Activated CD4-positive, CD25-positive, alpha-beta regulatory T cell treated with anti-CD3 and anti-CD28 coated beads, Interleukin-2, amount 50 U/mL, for 16 hours (primary cell): Measurements from ENCODE around the gene SEMA3A.

Experiments
- DNase-seq: peaks from one replicate; pipeline ENCODE4 v3.0.0-alpha.2; 2020; ENCODE audit warnings: low read depth, low spot score

The SEMA3A gene

DNA sequence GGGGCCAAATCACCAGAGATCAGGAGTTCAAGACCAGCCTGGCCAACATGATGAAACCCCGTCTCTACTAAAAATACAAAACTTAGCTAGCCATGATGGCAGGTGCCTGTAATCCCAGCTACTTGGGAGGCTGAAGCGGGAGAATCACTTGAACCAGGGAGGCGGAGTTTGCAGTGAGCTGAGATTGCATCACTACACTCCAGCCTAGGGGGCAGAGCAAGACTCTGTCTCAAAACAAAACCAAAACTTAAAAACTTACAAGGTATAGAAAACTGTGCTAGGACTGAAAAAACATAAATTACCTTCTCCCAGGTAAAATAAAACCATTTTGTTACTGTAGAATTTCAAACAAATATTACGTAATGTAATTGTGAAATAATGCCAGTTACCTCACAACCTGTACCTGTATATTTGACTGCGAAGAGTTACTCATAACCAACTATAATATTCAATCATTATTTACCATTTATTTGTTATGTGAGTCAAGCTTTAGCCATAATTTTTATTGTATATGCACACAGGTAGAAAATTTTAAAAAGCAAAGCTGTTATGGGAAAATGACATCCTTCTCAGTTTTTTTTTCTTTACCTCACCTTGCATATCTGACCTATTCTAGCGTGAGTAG lies 180.9 kb downstream of the SEMA3A start:
- DNase-seq = no peak

DNA sequence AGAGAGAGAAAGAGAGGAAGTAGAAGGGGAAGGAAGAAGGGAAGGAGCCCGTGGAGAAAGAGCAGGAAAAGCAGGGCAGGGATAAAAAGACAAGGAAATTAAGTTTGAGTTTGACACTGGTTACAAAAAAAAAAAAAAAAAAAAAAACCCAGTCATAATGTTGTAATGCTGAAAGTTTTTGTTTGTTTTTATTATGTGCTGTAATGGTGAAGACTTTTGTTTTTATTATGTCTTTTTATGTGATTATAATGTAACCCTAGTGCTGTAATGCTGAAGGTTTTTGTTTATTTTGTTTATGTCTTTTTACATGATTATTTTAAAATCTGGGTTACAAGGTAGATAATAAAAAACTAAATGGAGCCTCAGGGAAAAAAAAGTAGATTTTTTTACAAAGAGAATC lies 184.8 kb downstream of the SEMA3A start:
- DNase-seq = no peak

DNA sequence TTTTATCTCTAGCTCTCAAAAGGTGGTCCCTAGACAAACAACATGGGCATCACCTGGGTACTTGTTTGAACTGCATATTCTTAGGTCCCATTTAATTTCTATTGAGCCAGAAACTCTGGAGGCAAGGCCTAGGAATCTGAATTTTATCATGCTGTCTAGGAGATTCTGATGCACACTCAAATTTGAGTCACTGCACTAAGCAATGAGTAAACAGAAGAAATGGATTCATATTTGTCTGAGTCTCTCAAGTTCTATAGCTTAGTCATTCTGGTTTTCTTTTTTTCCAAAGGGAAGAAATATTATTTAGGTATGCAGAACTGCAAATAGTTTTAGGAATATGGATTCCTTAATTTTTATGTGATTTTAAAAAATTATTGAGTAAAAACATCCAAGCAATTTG lies 185.5 kb downstream of the SEMA3A start:
- DNase-seq = no peak

DNA sequence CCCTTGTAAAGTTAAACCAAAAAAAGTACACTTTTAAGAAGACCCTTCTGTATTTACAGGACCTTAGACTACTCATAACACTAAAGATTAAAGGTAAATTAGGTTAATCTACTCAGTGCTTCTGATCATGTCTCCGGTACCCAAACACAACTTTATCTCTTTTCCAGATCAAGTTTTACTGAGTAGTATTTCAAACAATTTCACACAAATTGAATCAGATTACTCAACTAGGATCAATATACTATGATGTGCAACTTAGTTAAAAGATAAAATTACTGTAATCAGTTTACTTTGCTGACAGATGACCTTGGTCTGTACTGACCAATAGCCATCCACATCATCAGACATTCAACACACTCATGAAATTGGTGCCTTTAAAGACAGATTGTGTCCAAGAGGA lies 191.4 kb downstream of the SEMA3A start:
- no peak for DNase-seq

DNA sequence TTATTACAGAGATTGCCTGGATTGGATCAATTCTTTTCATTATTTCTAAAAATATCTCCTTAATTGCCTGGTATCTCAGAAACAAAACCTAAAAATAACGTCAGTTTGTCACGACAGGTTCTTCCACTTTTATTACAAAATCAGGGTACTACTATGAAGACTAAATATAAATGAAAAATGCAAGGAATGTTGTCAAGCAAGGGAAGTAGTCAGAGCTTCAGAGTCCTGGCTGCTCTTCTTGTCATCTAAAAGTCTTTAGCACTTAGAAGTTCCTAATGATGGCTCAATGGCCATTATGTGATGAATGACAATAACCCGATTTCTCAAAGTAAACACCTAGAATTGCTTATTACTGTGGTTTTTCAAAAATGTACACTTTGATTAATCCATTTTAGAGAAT lies 192.2 kb downstream of the SEMA3A start:
- no peak for DNase-seq

DNA sequence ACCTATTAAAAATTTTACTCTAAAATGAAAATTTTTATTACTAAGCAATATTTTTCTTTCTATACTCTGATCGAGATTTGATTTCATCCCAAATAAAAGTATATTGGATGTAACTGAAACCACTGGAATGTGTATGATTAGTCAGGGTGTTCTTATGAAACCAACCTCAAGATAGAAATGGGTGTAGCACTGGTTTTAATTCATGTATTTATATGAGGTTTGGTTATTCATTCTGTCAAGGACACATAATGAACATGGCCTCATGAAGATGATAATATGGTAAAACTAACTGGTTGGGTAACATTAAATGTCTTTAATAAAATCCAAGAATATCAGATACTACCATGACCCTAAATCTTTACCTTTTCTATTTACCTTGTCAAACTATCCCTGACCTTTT lies 197.7 kb downstream of the SEMA3A start:
- DNase-seq = no peak

DNA sequence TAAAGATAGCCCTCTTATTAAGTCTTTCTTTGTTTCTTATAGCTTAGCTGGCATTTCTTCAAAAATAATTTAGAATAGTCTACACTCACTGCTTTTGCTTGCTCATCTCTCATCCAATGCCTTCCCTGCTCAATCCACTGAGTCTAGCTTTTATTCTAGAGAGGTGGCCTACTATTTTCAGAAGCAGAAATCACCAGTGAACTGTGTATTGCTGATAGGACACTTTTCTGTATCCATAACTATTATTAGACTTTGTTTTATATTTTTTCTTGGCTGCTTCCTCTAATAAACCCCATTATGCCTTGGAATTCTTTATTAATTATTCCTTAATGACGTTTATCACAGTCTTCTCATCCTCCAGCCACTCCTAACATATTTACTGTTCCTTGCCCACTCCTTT lies 206.8 kb downstream of the SEMA3A start:
- DNase-seq = no peak

DNA sequence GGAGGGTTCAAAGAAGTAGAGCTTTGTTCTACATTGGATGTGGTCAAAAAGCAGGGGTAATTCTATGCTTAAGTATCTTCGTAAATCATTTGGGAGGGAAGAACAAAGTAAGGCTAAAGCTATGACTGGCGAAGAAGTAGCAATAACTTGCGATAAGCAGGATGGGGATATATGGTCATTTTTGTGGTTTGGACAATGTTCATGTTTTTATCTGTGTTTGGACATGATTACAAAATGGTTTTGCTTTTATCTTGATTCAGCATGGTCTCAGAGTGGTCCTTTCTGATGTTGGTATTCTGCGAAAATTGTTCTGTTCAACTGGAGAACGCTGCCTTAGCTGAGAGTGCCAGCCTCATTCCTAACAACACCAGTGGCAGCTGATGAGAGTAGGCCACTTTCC lies 208.8 kb downstream of the SEMA3A start:
- no peak for DNase-seq

DNA sequence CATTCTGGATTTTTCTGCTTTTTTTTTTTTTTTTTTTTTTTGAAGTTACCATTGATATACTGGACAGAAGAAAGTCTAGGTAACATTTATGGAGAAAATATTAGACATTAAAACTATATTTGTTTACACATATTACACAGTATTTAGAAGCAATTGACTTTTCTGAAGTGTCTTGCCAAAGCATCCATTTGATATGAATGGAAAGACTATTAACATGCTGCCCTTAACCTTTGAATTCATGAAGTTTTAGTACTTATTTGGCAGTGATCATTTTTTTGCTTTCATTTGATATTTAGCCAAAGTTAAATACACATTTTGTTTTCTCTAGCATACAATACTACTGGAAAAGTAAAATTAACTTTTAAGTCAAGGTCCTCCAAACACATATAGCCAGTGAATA lies 210.0 kb downstream of the SEMA3A start:
- no peak for DNase-seq

DNA sequence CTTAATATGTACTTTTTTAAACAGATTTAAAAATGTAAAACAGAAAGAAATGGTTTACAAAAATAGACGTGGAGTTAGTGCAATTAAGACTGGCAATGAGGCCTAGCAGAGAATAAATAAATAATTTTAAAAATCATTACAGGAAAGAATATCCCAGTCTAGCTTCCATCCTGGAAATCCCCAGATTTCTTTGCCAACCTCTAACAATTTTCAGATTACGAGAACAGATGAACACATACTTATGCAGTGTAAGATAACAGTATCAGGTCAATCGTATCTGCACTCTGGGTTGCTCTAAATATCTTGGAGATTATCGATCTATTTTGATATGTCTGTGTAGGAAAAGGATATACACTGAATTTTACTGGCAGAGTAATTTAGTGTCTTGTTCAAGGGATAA lies 210.5 kb downstream of the SEMA3A start:
- no peak for DNase-seq

DNA sequence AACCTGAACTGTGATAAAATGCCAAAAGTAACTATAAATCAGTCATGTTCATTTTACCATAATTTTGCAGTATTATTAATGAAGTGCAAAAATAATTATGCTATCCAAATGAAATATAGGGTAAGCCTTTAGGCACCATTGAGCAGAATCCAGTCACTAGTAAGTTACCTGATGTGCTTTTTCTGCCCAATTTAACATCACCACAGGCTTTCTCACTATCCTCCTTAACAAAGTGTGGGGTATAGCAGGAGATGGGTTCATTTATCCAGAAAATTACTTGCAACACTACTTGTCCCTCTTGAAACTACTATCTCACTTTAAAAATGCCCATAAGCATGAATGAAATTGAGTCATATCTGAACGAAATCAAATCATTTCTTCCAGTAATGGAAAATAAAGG lies 211.0 kb downstream of the SEMA3A start:
- DNase-seq = no peak

DNA sequence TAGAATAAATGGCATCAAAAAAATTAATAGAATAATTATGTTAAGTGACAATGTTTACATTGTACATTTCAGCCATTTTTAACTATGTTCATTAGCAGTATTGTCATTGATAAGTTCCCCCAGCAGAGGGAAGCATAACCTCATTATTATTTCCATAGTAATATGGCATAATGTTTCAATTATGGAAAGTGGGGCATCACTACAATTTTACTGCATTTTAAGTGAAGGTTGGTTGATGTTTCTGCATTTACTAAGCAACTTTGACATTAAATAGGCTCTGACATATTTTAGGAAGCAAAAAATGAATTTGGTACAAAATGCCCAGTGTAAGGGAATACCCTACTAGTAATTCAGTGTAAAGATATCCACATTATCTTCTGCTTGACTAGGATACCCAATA lies 218.3 kb downstream of the SEMA3A start:
- DNase-seq = no peak

DNA sequence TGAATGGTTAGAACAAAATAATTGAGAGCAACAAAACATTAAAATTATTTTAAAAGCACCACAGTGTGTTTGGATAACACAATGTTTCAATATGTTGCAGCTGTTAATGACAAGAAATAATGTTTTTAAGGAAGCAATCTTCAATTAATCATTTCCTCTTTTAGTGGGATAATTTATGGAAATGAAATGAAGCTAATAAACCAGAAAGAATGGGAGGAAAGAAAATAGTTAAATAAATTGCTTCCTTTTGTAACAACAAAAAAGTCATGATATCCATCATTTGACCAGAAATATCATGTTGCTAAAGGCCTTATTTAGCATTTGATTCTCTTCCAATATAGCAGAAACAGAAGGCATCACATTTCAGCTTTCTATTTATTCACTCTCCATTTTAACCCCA lies 224.5 kb downstream of the SEMA3A start:
- no peak for DNase-seq

DNA sequence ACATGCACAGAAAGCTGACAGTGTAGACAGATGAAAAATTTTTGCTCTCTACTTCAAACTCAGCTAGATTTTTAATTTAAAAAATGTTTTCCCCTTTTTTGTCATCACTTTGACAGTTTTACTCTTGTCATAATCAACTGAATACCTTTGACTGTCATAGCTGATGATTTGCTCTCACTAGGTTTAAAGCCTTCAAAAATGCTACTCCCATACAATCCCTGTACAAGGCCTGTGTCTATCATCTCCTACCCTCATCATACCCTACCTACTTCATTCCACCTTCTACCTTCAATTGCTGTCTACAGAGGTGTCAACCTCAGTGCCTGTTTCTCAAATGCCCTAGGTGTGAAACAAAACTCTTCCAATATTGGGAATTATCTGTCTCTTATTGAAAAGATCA lies 230.3 kb downstream of the SEMA3A start:
- DNase-seq = no peak

DNA sequence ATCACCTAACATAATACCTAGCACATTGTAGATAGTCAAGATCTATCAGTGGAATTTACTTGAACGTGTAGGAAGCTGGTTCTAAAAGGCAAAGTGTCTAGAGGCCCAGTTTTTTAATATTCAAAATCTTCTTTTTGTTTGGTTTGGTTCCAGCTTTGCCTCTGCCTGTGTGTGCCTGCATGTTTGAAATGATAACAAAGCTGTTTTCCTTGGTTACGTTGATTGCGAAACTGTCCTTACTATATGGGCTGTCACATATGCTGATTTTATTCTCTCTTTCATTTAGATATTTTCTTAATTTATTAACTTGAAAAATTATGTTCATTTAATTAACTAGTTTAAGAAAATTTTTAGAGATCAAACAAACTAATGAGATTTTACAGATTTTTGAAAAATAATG lies 237.3 kb downstream of the SEMA3A start:
- no peak for DNase-seq

DNA sequence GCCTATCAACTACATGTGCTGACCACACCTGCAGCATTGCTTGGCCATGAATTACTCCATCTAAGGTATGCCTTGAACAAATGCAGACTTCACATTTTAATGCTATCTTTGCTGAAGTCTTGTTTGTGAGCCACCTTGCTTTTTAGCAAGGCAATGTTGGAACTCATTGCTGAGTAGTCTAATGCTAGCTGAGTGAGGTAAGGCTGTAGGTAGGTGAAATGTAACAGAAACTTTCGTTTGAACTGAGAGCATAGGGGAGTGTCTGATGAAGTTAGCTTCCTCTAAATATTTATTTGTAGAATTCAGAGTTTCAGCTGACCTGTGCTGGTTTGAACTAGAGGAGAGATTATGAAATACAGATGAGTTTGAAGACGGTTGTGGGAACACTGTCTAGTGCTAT lies 238.5 kb downstream of the SEMA3A start:
- no peak for DNase-seq

DNA sequence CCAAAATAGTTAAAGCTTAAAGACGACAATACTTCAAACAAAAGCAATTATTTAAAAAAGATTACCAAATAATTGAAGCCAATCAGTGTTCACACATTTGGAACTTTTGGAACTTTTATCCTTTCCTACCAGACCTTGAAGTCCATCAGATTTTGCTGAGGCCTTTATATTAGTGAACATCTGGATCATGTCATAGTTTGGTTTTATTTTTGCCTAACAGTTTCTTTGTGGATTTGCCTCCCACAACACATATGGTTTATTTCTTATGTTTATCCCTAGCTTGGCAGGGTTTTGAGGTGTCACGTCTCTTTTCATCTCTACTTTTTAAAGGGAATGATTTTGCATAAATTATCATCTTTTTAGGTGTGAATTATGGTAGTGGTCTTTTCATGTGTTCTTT lies 242.4 kb downstream of the SEMA3A start:
- DNase-seq = no peak

DNA sequence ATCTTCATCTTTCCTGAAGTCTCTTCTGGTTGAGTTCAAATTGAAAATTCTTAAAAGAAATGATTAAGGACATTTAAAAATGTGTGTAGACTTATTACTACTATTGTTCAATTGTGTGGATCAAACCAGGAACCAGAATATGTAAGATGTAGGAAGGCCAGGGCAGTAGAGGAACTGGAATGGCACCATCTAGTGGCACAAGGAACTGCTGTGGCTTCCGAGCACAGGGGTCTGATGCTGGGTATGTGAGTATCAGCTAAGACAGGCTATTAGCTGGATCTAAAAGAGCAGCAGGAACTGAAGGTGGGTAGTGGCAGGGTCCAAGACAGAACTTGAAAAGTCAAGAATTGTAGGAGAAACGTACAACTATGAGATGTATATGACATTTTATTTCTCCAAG lies 247.3 kb downstream of the SEMA3A start:
- no peak for DNase-seq

DNA sequence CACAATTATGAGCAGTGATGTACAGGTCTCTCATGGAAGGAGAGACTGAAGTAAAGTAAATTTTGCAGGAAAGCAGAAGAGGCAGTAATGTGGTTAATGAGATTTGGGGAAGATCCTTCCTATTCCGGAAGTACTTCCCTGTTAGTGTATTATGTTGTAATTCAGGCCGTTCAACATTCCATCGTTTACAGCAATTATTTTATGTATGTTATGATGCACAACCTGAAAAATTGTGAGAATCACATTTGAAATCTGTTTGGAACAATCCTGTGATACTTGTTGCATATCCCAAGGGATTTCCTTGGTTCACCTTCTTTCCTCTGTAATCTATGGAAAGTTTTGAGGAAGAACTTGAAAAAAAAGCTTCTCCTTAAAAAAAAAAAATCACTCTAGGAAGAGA lies 247.8 kb downstream of the SEMA3A start:
- no peak for DNase-seq

DNA sequence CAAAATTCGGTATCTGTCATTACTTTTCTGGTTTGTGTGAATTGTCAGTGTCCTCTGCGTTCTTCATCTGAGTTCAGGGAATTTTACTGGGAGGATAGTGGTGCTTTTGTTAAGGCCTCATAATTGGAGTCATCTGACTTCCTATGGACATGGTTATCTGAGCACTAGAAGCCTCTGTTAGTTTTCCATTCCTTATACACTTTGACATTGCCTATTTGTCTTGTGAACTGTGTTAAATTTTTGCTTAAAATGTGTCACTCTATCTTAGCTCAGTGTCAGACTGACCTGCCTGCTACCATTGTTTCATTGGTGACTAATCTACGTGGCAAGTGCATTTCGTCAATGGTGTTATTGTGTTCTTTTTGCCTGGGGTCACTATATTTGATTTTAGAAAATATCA lies 253.3 kb downstream of the SEMA3A start:
- no peak for DNase-seq

DNA sequence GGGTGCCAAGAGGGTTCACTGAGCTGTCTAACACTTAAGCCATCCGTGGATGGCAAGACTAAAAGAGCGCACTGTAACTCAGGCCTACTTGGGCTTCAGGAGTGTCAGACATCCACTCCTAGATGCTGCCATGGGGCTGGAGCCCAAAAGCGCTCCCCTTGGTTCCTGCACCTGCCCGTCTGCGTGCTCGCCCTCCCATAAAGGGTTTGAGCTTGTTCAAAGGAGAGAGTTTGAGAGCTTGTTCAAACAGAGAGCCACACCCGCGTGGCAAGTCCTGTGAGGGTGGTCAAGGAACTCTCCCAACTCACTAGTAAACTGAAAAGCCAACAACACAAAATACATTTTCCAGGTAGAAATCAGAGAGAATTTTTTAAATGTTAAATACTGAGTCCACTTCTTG lies 256.7 kb downstream of the SEMA3A start:
- no peak for DNase-seq

DNA sequence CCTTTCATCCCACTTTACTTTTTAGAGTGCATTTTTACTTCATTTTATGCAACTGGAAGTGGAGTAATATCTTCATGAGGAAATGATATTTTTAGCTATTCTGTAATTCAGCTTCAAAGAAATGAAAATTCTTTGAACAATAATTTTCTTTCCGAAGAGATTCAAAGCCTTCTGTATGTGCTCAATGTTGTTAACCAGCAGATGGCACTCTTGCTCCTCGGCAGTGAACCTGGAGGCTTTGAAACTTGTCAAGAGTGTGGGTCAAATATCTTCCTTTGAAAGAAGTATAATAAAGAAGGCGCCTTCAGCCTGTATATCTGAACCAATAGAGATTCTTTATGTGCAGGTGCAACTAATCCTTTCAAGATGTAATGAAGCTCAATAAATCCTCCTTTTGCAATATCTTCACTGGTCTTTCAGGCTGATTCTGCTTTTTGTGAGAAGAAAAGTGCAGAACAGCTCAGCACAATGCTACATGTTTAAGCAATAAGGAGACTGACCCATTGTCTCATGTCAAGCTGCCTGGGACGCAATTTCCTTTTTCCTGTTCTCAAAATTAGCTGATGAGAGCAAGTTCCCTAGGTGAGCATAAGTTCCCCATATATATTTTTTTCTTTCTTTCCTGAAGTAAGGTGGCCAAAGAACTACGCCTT lies 258.4 kb downstream of the SEMA3A start:
- DNase-seq = no peak

DNA sequence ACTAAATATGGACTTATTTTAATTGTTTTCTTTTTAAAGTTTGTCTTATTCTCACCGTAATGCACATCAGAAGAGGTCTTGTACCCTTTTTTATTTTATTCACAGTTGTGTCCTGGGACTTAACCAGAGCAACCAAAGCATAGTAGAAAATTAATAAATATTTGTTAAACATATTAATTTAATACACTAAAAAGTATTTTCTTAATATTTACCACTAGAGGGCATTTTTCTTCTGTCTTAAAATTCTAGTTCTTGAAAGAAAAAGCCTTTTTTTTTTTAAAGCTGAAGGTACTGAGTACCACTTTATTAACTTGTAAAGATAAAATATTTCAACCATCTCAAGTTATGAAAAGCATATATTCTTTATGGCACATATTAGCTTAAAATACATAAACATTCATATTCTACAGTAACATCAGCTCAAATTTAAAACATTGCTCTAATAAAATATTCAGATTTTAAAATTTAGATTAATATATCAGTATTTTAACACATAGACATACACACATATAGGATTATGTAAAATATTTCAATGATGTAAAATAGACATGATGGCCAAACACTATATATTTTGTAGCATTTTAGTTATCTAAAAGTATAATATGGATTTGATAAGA lies 260.4 kb downstream of the SEMA3A start:
- DNase-seq = no peak

DNA sequence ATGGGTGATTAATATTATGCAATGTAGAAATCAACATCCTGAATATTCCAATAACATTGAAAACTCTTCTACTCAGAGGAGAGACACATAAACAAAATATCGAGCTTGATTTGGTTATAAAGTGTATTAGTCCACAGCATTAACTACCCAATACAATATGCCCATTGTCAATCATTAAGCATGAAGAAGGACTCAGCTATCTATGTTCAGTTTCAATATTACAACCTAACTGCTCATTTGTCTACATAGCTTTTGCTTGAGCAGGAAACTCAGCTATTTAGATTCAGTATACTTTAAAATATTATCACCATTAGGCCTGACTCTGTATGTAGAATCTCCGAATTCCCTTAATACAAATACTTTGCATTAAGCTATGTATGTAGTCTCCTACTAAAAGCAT lies 262.6 kb downstream of the SEMA3A start:
- no peak for DNase-seq
